ENCODE data around the gene LRMDA.

Gene LRMDA

DNA sequence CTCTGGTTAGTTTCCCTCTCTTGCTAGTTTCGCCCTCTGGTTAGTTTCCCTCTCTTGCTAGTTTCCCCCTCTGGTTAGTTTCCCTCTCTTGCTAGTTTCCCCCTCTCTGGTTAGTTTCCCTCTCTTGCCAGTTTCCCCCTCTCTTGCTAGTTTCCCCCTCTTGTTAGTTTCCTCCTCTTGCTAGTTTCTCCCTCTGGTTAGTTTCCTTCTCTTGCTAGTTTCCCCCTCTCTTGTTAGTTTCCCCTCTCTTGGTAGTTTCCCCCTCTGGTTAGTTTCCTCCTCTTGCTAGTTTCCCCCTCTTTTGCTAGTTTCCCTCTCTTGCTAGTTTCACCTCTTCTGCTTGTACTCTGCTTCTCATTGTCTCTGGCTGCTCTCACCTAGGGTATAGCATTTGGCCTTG, 613.8 kb downstream of the LRMDA start:
- TF ChIP-seq, protein P1, sequence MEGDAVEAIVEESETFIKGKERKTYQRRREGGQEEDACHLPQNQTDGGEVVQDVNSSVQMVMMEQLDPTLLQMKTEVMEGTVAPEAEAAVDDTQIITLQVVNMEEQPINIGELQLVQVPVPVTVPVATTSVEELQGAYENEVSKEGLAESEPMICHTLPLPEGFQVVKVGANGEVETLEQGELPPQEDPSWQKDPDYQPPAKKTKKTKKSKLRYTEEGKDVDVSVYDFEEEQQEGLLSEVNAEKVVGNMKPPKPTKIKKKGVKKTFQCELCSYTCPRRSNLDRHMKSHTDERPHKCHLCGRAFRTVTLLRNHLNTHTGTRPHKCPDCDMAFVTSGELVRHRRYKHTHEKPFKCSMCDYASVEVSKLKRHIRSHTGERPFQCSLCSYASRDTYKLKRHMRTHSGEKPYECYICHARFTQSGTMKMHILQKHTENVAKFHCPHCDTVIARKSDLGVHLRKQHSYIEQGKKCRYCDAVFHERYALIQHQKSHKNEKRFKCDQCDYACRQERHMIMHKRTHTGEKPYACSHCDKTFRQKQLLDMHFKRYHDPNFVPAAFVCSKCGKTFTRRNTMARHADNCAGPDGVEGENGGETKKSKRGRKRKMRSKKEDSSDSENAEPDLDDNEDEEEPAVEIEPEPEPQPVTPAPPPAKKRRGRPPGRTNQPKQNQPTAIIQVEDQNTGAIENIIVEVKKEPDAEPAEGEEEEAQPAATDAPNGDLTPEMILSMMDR (IDR thresholded peaks at IDR 0.05): no peak

DNA sequence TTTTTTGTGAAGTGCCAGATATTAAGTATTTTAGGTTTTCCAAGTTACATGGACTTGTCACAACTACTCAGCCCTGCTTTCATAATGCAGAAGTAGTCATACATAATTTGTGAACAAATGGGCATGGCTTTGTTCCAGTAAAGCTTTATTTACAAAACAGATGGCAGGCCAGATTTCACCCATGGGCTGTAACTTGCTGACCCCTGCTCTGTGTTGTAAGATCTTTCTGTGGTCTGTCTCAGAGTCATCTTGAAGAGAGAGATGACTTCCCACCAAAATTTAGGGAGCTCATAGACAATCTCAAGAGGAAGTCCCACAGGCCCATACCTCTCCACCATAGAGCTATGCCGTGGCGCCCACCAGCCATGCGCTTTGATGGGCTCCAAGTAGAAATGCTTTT, 616.1 kb downstream of the LRMDA start:
- TF ChIP-seq, protein P1 (IDR thresholded peaks at IDR 0.05): no peak

DNA sequence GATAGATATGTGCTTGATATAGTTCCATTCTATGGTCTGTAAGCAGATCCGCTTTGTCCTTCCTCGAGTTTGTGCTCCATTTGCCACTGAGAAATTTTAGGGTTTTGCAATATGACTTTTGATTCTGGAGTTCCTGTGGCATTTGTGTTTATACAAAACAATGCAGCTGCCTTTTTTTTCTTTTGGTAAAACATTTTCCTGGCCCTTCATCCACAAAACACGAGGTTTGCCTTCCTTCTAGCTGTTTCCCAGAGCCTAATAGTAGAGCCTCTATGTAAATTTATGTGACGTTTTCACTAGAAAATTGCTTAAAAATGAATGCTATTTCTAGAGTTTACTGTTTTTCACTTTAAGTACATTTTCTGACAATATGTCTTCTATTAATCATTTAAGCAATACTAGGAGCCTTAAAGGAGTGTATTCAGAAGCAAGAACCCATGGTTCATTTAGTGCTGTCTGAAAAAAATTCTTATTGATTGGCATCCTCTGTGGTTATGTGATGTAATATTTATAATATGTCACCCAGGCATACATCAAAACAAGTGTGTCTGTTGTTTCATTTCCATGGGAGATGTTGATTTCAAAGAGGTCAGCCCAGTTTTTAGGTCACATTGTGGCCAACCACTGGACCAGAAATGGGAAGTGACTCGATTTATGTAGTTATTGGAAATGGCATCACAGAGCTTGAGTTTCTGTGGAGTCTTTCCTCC, 618.3 kb downstream of the LRMDA start:
- TF ChIP-seq, protein P1 (IDR thresholded peaks at IDR 0.05): no peak

DNA sequence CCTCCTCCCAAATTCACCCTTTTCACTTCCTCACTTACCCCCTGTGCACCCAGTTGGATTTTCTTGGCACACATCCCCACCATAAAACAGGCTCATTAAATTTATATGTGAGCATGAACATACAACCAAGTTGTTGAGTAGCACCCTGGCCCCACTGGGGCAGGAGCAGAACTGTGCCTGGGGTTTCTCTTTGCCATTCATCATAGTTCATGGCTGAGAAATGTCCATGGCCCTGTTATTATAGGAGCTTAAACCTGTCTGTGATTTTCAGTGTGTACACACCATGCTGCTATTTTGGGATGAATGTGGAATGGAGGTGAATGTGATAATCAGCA, 618.8 kb downstream of the LRMDA start:
- TF ChIP-seq, protein P1 (IDR thresholded peaks at IDR 0.05): no peak

DNA sequence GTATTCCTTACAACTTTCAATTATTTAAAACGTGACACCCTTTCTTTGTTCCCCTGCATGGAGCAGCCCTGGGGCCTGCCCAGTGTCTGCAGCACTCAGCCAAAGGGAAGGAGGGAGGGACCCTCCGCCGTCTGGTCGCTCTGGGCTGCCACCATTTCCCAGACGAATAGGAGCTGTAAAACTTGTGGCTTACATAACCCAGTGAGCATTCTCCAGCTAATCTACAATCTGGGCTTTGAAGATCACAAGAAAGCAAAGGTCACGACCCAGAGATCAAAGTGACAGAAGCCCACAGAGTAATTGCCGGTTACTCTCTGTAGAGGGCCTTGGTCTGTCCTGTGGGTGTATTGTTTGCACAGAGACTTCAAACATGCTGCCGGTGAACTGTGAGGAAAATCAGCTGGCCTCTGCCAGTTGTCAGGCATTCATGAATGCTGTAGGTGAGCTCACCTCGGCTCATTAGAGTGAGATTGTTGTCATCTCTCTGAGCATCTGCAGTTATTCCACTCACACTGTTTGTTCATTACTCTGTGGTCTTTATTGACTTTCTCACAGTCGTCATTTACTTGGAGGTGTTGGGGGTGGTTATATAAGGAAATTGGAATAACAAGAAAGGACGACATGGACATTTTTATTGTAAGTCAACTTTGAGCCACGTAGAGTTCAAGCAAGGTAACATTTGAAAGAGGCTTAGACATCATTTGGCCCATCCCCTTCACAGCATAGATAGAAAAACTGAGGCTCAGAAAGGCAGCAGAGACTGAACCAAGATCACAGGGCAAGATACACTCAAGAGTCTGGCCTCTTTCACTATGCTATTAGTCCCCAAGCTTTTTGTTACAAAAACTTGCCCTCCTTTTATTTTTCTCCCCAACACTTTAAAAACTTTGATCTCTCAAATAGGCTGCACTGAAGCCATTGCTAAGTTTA, 619.8 kb downstream of the LRMDA start:
- TF ChIP-seq, protein P1 (IDR thresholded peaks at IDR 0.05): no peak

DNA sequence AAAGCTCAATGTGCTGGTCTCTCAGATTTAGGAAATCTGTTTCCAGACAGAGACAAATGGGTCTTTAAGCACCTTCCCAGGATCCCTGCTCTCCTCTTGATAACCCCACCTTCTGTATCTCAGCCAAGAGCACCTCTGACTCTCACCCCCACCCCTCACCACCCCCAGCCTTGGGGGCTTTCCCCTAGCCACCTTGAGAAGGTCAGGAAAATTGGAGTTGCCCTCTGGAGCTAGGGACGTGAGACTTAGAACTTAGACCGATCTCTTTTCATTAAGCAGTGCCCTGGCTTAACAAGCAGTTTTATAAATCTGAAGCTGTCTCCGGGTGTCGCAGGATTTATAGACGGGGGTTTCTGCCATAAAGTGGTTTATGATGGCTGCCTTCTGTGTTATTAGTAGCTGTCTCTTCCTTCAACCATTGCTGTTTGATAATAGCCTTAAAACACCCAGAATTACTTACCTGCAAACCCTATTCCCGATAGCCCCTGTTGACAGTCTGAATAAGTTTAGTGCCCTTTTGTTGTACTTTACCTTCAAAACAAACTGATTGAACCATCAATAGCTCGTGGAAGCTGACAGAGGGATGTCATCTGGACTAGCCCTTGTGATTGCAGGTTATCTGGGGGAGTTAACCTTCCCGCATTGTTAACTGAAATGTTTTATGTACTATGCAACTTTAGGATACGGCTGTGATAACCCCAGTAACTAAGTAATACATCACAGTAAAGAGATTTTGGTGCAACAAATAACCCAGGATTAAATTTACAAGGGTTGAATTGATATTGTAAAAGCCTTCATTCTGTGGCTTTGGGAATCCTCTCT, 621.5 kb downstream of the LRMDA start:
- TF ChIP-seq, protein P1 (IDR thresholded peaks at IDR 0.05): no peak

DNA sequence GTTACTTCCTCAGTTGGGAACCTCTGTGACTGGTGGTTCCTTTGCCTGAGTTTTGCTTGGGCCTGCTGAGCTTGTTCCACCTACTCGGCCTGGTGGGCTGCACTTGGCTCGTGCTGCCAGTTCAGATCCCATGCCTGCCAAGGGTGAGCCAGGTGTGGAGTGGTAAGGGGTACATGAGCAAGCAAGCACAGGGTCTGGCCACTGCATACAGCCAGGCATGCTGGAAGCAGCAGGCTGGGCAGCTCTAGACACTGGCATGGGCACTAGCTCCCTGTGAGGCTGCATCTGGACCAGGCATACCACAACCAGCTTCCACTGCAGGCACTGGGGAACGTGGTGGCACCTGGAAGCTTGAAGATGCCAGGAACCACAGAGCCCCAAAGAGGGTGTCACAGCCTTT, 624.0 kb downstream of the LRMDA start:
- TF ChIP-seq, protein P1 (IDR thresholded peaks at IDR 0.05): no peak
